Brain pericyte (primary cell): ENCODE measurements around the gene NDUFS7.

Experiments
- DNase-seq: peaks from one replicate; pipeline ENCODE4 v3.0.0-alpha.2; 2012; ENCODE audit warnings: low read depth, low spot score

NDUFS7 gene

DNA sequence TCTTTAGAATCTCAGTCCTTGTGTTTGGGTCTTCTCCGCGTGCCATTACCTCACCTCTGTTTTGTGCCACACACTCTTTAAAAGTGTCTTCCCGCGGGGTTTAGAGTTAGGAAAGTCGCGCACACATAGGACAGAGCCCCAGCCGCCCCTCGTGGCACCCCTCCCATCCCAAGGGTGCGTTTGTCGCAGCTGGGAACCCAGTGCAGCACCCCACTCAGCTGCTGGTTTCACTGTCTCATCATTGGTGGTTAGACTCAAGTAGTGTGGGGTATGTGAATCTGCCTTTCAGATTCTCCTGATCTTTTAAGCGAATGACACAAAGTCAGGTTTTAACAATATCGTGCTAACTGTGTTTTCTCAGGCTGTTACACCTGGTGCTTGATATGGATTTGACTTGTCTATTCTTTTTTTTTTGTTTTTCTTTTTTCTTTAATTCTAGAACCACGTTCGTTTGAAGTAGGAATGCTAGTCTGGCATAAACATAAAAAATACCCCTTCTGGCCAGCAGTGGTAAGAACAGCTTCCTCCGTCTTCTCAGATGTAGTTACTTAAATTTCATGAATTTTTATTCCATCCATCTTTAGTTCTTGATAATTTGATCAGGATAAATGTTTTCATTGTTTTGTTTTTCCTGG lies 19.5 kb upstream of the NDUFS7 start:
- no peak for DNase-seq

GRCh38 chr19:1365319-1366269 lies 18.1 kb upstream of the NDUFS7 start:
- DNase-seq = no peak

GRCh38 chr19:1366296-1366695 lies 17.4 kb upstream of the NDUFS7 start:
- DNase-seq = no peak

DNA sequence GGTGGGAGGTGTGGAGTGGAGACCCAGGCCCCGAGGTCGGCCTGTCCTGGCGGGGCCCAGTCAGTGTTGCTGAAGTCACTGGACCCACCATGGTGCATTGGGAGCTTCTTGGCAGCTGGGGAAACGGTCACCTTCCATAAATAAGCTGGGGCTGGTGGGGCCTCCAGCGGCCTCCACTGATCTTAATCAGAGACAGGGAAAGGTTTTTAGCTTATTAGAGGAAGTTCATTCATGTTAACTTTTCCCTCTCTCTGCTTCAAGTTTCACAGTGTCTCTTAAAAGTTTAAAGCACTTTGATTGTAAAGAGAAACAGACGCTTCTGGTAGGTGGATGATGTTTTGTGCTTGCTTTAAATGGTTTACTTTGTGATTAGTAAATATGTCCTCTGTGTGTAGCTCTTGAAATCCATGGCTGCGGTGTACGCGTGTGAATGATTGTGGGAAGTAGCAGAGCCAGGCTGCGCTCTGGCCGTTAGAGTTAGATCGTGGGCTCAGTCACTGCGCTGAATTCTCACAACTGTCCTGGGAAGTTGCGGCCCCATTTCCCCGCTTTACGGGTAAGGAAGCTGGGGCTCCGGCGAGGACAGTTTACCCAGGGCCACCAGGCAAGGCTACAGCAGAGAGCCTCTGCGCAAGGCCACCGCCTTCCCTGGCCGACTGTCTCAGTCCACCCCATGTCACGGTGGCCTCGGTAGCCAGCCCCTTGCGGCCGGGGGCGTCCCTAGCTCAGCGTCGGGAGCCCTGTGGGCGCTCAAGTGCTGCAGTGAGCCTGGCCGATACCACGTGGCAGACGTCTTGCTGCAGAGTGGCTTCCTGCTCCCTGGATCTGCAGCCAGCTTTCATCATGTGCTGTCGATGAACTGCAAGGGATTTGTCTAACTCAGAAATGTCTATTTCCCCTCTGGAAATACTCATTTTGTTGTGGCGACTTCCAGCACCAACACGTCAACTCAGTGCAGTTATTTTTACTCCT lies 16.5 kb upstream of the NDUFS7 start:
- no peak for DNase-seq

- no peak for DNase-seq
Observed at GRCh38 chr19:1369214-1369805, 14.4 kb upstream of the NDUFS7 start.

DNA sequence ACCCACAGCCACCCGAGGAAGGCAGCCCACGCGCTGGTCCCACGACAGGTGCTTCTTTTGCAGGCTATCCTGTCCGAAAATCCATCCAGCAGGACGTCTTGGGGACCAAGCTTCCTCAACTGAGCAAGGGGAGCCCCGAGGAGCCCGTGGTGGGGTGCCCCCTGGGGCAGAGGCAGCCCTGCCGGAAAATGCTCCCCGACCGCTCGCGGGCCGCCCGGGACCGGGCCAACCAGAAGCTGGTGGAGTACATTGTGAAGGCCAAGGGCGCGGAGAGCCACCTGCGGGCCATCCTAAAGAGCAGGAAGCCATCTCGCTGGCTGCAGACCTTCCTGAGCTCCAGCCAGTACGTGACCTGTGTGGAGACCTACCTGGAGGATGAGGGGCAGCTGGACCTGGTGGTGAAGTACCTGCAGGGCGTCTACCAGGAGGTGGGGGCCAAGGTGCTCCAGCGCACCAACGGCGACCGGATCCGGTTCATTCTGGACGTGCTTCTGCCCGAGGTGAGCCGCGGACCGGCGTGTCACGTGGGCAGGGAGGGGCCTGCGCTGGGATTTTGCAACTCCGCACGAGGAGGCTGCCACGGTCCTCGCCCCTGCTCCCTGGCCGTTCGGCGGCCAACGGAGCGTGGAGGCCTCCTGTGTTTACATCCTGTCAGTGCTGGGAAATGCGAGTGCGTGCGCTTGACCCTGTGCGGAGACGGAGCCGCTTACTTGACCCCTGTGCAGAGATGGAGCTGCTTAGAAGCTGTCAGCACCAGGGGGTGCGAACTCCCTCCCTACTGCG lies 12.9 kb upstream of the NDUFS7 start:
- no peak for DNase-seq

- no peak for DNase-seq
Observed at GRCh38 chr19:1373042-1373533, 10.6 kb upstream of the NDUFS7 start.

GRCh38 chr19:1373534-1374249 lies 10.0 kb upstream of the NDUFS7 start:
- no peak for DNase-seq

DNA sequence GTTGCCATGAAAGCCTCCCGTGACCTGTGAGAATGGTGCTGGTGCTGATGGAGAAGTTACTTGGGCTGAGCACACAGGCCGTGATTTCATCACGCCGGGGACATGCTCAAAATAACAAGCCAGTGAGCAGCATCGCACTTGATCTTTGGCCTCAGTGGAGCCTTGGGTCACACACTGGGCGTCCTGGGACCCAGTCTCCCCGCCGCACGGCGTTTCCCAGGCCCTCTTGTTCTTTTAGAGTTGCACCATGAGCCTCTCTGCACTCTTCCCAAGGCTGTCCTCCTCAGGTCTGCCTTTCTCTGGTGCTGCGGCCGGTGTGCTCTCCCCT lies 9.5 kb upstream of the NDUFS7 start:
- DNase-seq = no peak

GRCh38 chr19:1376415-1376805 lies 7.3 kb upstream of the NDUFS7 start:
- DNase-seq = no peak

GRCh38 chr19:1377176-1377964 lies 6.3 kb upstream of the NDUFS7 start:
- no peak for DNase-seq

DNA sequence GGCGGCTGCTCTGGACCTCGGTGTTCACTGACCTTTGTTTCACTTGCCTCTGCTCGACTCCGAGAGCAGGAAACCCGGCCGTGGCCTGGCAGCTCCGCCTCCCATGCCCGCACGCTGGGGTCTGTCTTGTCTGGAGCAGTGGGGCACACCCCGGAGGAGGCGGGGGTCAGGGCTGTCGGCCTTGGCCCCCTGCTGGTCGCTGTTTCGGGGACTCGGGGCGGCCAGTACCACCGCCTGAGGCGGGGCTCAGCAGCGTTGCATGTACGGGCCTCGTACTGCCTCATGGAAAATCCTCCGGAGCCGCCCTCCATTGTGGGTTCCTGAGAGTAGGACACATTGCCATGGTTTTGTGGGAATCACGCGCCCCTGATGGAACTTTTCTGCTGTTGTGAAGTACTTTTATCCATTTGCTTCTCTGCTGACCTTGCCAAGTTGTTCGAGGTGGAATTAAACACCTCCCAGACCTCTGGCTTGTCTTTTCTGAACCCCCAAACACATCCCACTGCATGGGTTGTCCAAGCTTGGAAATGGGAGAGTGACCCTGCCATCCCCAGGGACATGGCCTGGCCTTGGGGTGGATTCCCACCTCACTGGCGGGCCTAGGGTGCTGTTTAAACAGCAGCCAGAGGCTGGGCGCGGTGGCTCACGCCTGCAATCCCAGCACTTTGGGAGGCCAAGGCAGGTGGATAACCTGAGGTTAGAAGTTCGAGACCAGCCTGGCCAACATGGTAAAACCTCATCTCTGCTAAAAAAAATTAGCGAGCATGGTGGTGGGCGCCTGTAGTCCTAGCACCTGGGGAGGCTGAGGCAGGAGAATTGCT lies 5.5 kb upstream of the NDUFS7 start:
- DNase-seq = no peak

DNA sequence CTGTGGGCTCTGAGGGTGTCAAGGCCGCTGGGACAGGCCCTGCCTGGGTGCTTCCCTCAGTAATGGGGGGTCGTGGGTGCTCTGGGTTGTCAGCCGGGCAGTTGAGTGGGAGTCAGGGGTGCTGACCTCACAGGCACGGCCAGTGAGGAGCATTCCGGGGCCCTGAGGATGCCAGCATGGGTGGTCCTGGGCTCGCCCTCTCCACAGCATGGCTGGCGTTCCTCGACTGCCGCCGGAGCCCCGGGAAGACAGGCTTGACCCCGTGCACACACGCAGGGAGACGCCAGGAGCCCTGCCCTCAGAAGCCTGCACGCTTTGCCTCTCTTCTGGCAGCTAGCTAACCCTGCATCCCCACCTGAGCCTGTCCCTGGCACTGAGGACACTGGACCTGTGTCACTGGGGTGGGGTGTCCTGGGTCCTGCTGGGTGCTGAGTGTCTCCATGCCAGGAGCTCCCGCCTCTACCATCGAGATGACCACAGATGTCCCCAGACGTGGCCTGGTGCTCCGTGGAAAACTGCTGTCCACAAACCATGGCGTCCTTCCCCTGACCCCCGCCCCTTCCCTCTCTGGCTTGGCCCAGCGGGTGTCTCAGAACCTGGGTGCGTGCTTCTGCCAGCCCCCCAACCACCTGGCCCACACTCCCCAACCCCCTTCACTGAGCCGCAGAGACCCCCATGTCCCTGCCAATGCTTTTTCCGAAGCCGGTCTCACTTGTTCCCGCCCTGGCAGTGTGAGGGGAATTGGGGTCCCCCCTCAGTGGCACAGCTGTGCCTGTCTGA lies 4.4 kb upstream of the NDUFS7 start:
- no peak for DNase-seq

DNA sequence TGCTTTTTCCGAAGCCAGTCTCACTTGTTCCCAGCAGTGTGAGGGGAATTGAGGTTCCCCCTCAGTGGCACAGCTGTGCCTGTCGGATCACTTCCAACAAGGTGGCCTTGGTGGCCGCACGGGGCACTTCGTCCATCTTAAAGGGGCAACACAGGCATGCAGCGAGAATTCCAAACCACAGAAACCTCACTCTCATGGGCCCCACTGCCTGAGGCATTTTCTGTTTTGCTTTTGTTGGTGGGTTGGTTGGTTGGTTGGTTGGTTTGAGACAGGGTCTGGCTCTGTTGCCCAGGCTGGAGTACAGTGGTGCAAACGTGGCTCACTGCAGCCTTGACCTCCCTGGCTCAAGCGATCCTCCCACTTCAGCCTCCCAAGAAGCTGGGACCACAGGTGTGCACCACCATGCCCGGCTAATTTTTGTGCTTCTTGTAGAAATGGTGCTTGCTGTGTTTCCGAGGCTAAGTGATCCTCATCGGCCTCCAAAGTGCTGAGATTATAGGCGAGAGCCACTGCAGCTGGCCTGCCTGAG lies 3.7 kb upstream of the NDUFS7 start:
- DNase-seq = no peak

GRCh38 chr19:1382250-1382649 lies 1.5 kb upstream of the NDUFS7 start:
- no peak for DNase-seq

DNA sequence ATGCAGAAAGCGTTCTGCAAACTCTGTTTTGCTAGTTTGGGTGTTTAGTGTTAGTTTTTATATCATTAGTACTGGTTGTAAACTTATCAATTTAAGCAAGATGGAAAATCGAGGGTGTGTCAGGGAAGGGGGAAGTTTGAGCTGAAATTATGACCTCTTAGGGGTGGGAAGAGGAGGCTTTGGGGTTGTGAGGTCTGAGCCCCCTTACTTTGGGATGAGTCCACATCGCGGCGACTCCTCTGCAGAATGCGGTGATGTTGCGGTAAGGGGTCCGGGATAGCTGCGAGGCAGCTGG lies 743 bp upstream of the NDUFS7 start:
- no peak for DNase-seq

DNA sequence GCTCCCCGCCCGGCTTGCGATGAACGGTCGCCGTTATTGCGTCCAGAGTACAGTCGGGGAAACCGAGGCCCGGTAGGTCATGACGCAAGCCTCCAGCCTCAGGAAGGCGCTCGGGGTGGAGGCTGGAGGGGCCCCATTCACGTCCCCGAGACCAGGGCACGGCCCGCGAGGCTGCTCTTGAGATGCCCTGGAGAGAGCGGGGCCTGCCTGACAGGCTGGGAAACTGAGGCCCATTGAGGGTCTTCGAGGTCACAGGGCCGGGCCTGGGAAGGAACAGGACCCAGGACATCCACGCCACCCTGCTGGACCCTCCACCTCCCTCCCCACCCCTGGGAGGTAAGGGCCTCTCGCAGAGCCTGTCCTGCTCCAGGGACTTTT lies 367 bp downstream of the NDUFS7 start:
- no peak for DNase-seq
